SW480 (cell line): ENCODE data around the gene FHOD3.

ENCODE experiments used
- DNase-seq: peaks from one replicate; pipeline ENCODE4 v3.0.0-alpha.2; 2016; ENCODE audit warnings: low spot score

The FHOD3 gene

GRCh38 chr18:36297417-36298125, at the start of gene FHOD3:
TSS of gene FHOD3 (plus strand) at chr18:36297713. CDS start at chr18:36297836, 123 bp downstream.
- peak; percentile 66 for DNase-seq

GRCh38 chr18:36249392-36249791, 48.1 kb upstream of the FHOD3 start:
- no peak for DNase-seq

GRCh38 chr18:36250827-36251226, 46.7 kb upstream of the FHOD3 start:
- DNase-seq: no peak

- no peak for DNase-seq
These were observed 42.3 kb upstream of the FHOD3 start for GRCh38 chr18:36255072-36255698.

- DNase-seq: no peak
These were observed 41.4 kb upstream of the FHOD3 start for GRCh38 chr18:36256094-36256493.

- no peak for DNase-seq
These were observed 34.5 kb upstream of the FHOD3 start for GRCh38 chr18:36262971-36263370.

- DNase-seq: no peak
These were observed 33.2 kb upstream of the FHOD3 start for GRCh38 chr18:36264283-36264682.

- no peak for DNase-seq
These were observed 32.5 kb upstream of the FHOD3 start for GRCh38 chr18:36265015-36265414.

- DNase-seq: no peak
These were observed 28.4 kb upstream of the FHOD3 start for GRCh38 chr18:36269157-36269556.

- no peak for DNase-seq
These were observed 26.4 kb upstream of the FHOD3 start for GRCh38 chr18:36271153-36271552.

- no peak for DNase-seq
These were observed 24.2 kb upstream of the FHOD3 start for GRCh38 chr18:36273347-36273746.

GRCh38 chr18:36274083-36274715, 23.3 kb upstream of the FHOD3 start:
- no peak for DNase-seq

GRCh38 chr18:36275561-36275960, 22.0 kb upstream of the FHOD3 start:
- DNase-seq: no peak

GRCh38 chr18:36279001-36279400, 18.5 kb upstream of the FHOD3 start:
- DNase-seq: no peak

GRCh38 chr18:36281936-36282335, 15.6 kb upstream of the FHOD3 start:
- DNase-seq: no peak

- no peak for DNase-seq
These were observed 14.1 kb upstream of the FHOD3 start for GRCh38 chr18:36283448-36283847.

- DNase-seq: no peak
These were observed 13.2 kb upstream of the FHOD3 start for GRCh38 chr18:36284268-36284667.

GRCh38 chr18:36284671-36285295, 12.7 kb upstream of the FHOD3 start:
- peak; percentile 32 for DNase-seq

GRCh38 chr18:36287653-36288052, 9.9 kb upstream of the FHOD3 start:
- DNase-seq: no peak

- no peak for DNase-seq
These were observed 8.8 kb upstream of the FHOD3 start for GRCh38 chr18:36288689-36289088.

- DNase-seq: no peak
These were observed 3.5 kb upstream of the FHOD3 start for GRCh38 chr18:36294031-36294430.

- DNase-seq: no peak
These were observed 2.3 kb upstream of the FHOD3 start for GRCh38 chr18:36295214-36295613.

GRCh38 chr18:36295880-36296301, 1.6 kb upstream of the FHOD3 start:
- DNase-seq: no peak
